Stimulated activated CD8-positive, alpha-beta memory T cell treated with anti-CD3 and anti-CD28 coated beads, Interleukin-7, amount 100 ng/mL, for 24 hours (primary cell): ENCODE measurements around the gene PA2G4.
"Not testable (repeated sequence)": the region's sequence is repeated elsewhere in the genome, so short reads cannot be mapped to it uniquely, and the experiment has no call there.

Source experiments
- DNase-seq: peaks from one replicate; pipeline ENCODE4 v3.0.0-alpha.2; 2020; ENCODE audit warnings: low read depth

Gene PA2G4

GRCh38 chr12:56154246-56154771 lies 50.0 kb downstream of the PA2G4 start:
- DNase-seq, result no peak

GRCh38 chr12:56154818-56155217 lies 50.5 kb downstream of the PA2G4 start:
- no peak for DNase-seq

GRCh38 chr12:56155256-56155845 lies 51.0 kb downstream of the PA2G4 start:
- DNase-seq, result no peak

- not testable (repeated sequence) for DNase-seq
Measured at GRCh38 chr12:56156464-56157200, 52.3 kb downstream of the PA2G4 start.

GRCh38 chr12:56157201-56158028 lies 53.1 kb downstream of the PA2G4 start:
- DNase-seq, result peak; percentile 20

- peak; percentile 75 for DNase-seq
Measured at GRCh38 chr12:56158029-56158925, 53.9 kb downstream of the PA2G4 start, which contains the start of gene MYL6. MYL6 (plus strand) TSS chr12:56158359; CDS start chr12:56158402, 43 bp downstream.

- no peak for DNase-seq
Measured at GRCh38 chr12:56158926-56159461, 54.6 kb downstream of the PA2G4 start.

- no peak for DNase-seq
Measured at GRCh38 chr12:56159482-56160192, 55.3 kb downstream of the PA2G4 start.

- DNase-seq, result peak; percentile 28
Measured at GRCh38 chr12:56160193-56160763, 55.9 kb downstream of the PA2G4 start.

- no peak for DNase-seq
Measured at GRCh38 chr12:56160894-56161689, 56.7 kb downstream of the PA2G4 start.

GRCh38 chr12:56161690-56162351 lies 57.5 kb downstream of the PA2G4 start:
- no peak for DNase-seq

- no peak for DNase-seq
Measured at GRCh38 chr12:56162468-56163290, 58.3 kb downstream of the PA2G4 start.
